Gastroesophageal sphincter (tissue), 3 donors: Measurements from ENCODE around the gene EHBP1.

Experiments used
- EP300 ChIP-seq: sonication (generic); formaldehyde crosslinking; IDR thresholded peaks from one replicate; pipeline ENCODE4 v1.6.1; 2017; ENCODE audit warnings: antibody characterized with exemption, mild to moderate bottlenecking
- POLR2AphosphoS5 ChIP-seq: sonication (generic); formaldehyde crosslinking; IDR thresholded peaks from one replicate; pipeline ENCODE4 v1.6.1; 2017; ENCODE audit warnings: antibody characterized with exemption
- TF ChIP-seq, protein P1 (sequence below), 4 experiments: fragments of 200-600 bp in 2 of 4; fragments of 450-650 bp in 2 of 4; sonication (generic) in 1 of 4; IDR thresholded peaks; one replicate each; pipeline ENCODE4 v1.5.1; 2017 to 2019; ENCODE audit warnings: antibody characterized with exemption in 4 of 4, mild to moderate bottlenecking in 2 of 4, moderate library complexity in 2 of 4

DNA sequence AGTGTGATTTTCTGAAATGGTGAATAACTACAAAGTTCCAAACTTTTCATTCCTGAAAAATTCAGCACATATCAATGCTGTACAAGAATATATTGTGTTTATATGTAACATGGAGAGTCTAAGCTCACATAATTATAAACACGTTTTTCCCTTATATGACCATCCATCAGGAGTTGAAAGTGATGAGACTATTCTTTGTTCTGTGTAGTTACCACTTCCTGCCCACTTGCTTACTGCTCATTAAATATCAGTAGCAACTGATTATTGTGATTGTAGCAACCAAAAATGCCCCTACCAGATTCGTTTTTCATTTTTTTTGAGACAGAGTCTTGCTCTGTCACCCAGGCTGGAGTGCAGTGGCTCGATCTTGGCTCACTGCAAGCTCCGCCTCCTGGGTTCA is 375.9 kb downstream of the EHBP1 start:
- TF ChIP-seq, protein P1, sequence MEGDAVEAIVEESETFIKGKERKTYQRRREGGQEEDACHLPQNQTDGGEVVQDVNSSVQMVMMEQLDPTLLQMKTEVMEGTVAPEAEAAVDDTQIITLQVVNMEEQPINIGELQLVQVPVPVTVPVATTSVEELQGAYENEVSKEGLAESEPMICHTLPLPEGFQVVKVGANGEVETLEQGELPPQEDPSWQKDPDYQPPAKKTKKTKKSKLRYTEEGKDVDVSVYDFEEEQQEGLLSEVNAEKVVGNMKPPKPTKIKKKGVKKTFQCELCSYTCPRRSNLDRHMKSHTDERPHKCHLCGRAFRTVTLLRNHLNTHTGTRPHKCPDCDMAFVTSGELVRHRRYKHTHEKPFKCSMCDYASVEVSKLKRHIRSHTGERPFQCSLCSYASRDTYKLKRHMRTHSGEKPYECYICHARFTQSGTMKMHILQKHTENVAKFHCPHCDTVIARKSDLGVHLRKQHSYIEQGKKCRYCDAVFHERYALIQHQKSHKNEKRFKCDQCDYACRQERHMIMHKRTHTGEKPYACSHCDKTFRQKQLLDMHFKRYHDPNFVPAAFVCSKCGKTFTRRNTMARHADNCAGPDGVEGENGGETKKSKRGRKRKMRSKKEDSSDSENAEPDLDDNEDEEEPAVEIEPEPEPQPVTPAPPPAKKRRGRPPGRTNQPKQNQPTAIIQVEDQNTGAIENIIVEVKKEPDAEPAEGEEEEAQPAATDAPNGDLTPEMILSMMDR (IDR thresholded peaks at IDR 0.05) = no peak
- TF ChIP-seq POLR2AphosphoS5 (no peak), EP300 (no peak)
